ENCODE data around the gene TFDP2.
A peak's percentile ranks its signal among the peaks of the same experiment; 100 is the strongest.

The TFDP2 gene

DNA sequence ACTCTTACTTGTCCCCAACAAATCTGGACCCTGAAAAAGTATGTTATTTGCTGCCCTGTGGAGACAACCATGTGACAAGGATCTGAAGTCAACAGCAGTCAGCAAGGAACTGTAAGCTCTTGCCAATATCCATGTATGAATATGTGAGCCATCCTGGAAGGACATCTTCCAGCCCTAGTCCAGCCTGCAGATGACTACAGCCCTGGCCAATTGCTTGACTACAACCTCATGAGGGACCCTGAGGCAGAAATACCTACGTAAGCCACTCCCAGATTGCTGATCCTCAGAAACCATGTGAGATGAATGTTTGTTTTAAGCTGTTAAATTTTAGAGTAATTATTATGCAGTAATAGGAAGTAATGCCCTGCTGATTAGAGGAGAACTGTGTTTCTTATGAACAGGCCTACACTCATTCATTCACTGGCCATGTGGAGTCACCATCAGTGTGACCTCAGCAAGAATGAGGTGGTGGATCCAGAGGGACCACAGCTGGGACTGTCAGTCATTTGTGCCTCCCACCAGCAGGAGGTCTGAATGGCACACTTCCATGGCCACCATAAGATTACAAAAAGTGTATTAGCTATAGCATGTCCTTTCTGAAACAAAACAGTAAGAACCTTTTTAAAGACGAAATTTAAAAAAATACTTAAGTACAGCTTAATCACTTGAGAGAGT lies 92.6 kb downstream of the TFDP2 start:
- no peaks in the 10 kb centered on the region for H3K4me1 ChIP-seq (ENCODE audit: control insufficient read depth, insufficient read depth, low read length)
- H3K9me3 ChIP-seq (ENCODE audit: control insufficient read depth, insufficient read depth, low read depth, low read length), result no peaks in the 10 kb centered on the region
- no peak overlapping the region for H3K27ac ChIP-seq (ENCODE audit: extremely low read depth, low read depth, low read length)
- no peaks in the 10 kb centered on the region for H3K36me3 ChIP-seq (ENCODE audit: control insufficient read depth in 2 of 2, insufficient read depth in 1 of 2, low read length in 2 of 2)
- TF ChIP-seq ZNF514 (tag by site-specific recombination; IDR thresholded peaks at IDR 0.05) (no peak), ZNF610 (tag by site-specific recombination; IDR thresholded peaks at IDR 0.05; ENCODE audit: borderline replicate concordance) (no peak)
- TF ChIP-seq, protein P1, sequence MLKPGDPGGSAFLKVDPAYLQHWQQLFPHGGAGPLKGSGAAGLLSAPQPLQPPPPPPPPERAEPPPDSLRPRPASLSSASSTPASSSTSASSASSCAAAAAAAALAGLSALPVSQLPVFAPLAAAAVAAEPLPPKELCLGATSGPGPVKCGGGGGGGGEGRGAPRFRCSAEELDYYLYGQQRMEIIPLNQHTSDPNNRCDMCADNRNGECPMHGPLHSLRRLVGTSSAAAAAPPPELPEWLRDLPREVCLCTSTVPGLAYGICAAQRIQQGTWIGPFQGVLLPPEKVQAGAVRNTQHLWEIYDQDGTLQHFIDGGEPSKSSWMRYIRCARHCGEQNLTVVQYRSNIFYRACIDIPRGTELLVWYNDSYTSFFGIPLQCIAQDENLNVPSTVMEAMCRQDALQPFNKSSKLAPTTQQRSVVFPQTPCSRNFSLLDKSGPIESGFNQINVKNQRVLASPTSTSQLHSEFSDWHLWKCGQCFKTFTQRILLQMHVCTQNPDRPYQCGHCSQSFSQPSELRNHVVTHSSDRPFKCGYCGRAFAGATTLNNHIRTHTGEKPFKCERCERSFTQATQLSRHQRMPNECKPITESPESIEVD (tag by site-specific recombination; IDR thresholded peaks at IDR 0.05), result no peak
- no peak overlapping the region for H3K4me3 ChIP-seq (ENCODE audit: low read depth, low read length)
- ChIA-PET POLR2A (no interaction called here), CTCF (interaction anchor here (0.7 to 0.9 kb wide), 2 partner anchors 10 to 87 kb away, joined by 3 read pairs; no protein-coding TSS in a partner anchor)

DNA sequence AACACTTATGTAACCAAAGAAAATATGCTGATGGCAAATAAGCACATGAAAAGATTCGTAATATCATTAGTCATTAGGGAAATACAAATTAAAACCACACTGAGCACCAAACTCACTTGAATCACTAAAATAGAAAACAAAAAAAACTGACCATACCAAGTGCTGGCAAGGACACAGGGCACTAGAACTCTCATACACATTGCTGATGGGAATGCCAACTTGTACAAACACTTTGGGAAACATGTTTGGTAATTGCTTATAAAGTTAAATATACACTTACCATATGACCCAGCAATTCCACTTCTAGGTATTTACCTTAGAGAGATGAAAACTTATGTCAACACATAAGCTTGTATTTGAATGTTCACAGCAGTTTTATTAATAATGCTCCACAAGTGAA lies 95.5 kb downstream of the TFDP2 start:
- Histone ChIP-seq H3K36me3 (ENCODE audit: control insufficient read depth in 2 of 2, insufficient read depth in 1 of 2, low read length in 2 of 2) (no peaks in the 10 kb centered on the region), H3K27ac (ENCODE audit: extremely low read depth, low read depth, low read length) (no peak overlapping the region), H3K4me1 (ENCODE audit: control insufficient read depth, insufficient read depth, low read length) (no peaks in the 10 kb centered on the region), H3K9me3 (ENCODE audit: control insufficient read depth, insufficient read depth, low read depth, low read length) (no peaks in the 10 kb centered on the region), H3K4me3 (ENCODE audit: low read depth, low read length) (no peak overlapping the region)
- ChIA-PET CTCF (no interaction called here), POLR2A (interaction anchor here (0.6 kb wide), 1 partner anchor 298 kb away, joined by 9 read pairs; no protein-coding TSS in a partner anchor)
- 0 out of 2 replicates have a peak, but pooled peaks have one; percentile 57 for TF ChIP-seq ZNF184 (tag by site-specific recombination; IDR thresholded peaks at IDR 0.05)
- TF ChIP-seq ZNF610 (tag by site-specific recombination; IDR thresholded peaks at IDR 0.05; ENCODE audit: borderline replicate concordance), result no peak

DNA sequence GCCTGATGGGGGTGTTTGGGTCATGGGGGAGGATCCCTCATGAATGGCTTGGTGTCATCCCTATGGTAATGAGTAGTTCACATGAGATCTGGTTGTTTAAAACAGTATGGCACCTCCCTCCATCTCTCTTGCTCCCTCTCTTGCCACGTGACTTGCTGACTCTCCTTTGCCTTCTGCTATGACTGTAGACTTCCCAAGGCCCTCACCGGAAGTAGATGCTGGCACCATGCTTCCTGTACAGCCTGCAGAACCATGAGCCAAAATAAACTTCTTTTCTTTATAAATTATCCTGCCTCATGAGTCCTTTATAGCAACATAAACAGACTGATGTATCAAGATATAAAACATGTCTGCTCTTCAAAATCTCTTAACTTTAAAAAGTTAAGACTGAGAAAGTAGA lies 96.1 kb downstream of the TFDP2 start:
- CTCF ChIA-PET, result no interaction called here
- no peaks in the 10 kb centered on the region for H3K4me1 ChIP-seq (ENCODE audit: control insufficient read depth, insufficient read depth, low read length)

More for the DNA sequence above, 96.1 kb downstream of the TFDP2 start:
- Histone ChIP-seq H3K27ac (ENCODE audit: extremely low read depth, low read depth, low read length) (no peak overlapping the region), H3K4me3 (ENCODE audit: low read depth, low read length) (no peak overlapping the region), H3K9me3 (ENCODE audit: control insufficient read depth, insufficient read depth, low read depth, low read length) (no peaks in the 10 kb centered on the region), H3K36me3 (ENCODE audit: control insufficient read depth in 2 of 2, insufficient read depth in 1 of 2, low read length in 2 of 2) (no peaks in the 10 kb centered on the region)
- POLR2A ChIA-PET, result no interaction called here
- no peak for TF ChIP-seq ZNF785 (tag by site-specific recombination; IDR thresholded peaks at IDR 0.05)
- TF ChIP-seq, protein P2, sequence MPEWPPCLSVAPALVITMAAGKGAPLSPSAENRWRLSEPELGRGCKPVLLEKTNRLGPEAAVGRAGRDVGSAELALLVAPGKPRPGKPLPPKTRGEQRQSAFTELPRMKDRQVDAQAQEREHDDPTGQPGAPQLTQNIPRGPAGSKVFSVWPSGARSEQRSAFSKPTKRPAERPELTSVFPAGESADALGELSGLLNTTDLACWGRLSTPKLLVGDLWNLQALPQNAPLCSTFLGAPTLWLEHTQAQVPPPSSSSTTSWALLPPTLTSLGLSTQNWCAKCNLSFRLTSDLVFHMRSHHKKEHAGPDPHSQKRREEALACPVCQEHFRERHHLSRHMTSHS (tag by site-specific recombination; IDR thresholded peaks at IDR 0.05), result no peak
- no peak for TF ChIP-seq ZNF350 (tag by site-specific recombination; IDR thresholded peaks at IDR 0.05)
- TF ChIP-seq, protein P3, sequence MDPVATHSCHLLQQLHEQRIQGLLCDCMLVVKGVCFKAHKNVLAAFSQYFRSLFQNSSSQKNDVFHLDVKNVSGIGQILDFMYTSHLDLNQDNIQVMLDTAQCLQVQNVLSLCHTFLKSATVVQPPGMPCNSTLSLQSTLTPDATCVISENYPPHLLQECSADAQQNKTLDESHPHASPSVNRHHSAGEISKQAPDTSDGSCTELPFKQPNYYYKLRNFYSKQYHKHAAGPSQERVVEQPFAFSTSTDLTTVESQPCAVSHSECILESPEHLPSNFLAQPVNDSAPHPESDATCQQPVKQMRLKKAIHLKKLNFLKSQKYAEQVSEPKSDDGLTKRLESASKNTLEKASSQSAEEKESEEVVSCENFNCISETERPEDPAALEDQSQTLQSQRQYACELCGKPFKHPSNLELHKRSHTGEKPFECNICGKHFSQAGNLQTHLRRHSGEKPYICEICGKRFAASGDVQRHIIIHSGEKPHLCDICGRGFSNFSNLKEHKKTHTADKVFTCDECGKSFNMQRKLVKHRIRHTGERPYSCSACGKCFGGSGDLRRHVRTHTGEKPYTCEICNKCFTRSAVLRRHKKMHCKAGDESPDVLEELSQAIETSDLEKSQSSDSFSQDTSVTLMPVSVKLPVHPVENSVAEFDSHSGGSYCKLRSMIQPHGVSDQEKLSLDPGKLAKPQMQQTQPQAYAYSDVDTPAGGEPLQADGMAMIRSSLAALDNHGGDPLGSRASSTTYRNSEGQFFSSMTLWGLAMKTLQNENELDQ (tag by site-specific recombination; IDR thresholded peaks at IDR 0.05; ENCODE audit: low read depth), result no peak
- TF ChIP-seq, protein P4, sequence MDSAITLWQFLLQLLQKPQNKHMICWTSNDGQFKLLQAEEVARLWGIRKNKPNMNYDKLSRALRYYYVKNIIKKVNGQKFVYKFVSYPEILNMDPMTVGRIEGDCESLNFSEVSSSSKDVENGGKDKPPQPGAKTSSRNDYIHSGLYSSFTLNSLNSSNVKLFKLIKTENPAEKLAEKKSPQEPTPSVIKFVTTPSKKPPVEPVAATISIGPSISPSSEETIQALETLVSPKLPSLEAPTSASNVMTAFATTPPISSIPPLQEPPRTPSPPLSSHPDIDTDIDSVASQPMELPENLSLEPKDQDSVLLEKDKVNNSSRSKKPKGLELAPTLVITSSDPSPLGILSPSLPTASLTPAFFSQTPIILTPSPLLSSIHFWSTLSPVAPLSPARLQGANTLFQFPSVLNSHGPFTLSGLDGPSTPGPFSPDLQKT (IDR thresholded peaks at IDR 0.05; ENCODE audit: borderline replicate concordance, low read depth, low read length), result no peak
- TF ChIP-seq, protein P5, sequence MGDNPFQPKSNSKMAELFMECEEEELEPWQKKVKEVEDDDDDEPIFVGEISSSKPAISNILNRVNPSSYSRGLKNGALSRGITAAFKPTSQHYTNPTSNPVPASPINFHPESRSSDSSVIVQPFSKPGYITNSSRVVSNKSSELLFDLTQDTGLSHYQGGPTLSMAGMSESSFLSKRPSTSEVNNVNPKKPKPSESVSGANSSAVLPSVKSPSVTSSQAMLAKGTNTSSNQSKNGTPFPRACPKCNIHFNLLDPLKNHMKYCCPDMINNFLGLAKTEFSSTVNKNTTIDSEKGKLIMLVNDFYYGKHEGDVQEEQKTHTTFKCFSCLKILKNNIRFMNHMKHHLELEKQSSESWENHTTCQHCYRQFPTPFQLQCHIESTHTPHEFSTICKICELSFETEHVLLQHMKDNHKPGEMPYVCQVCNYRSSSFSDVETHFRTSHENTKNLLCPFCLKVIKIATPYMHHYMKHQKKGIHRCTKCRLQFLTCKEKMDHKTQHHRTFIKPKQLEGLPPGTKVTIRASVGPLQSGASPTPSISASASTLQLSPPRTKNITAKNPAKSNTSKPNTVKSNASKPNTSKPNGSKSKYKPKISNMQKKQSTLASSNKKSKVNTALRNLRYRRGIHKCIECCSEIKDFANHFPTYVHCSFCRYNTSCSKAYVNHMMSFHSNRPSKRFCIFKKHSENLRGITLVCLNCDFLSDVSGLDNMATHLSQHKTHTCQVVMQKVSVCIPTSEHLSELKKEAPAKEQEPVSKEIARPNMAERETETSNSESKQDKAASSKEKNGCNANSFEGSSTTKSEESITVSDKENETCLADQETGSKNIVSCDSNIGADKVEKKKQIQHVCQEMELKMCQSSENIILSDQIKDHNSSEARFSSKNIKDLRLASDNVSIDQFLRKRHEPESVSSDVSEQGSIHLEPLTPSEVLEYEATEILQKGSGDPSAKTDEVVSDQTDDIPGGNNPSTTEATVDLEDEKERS (tag by site-specific recombination; IDR thresholded peaks at IDR 0.05), result no peak
- TF ChIP-seq ZNF16 (tag by site-specific recombination; IDR thresholded peaks at IDR 0.05; ENCODE audit: low read depth), result no peak
